Astrocyte (in vitro differentiated cells and primary cell): Measurements from ENCODE around the gene TBC1D2. TPM values are rescaled to one million over a fixed set of nuclear protein-coding genes. Genes with fewer than 3 reads are reported as not detected.

Experiments
- DNase-seq: peaks from one replicate; pipeline ENCODE4 v3.0.0-alpha.2; 2010; ENCODE audit warnings: low read depth
- FAIRE-seq: peaks from 2 replicates; lab custom pipeline; 2011; peaks lifted over from hg19 to GRCh38; lab: Jason Lieb, UNC
- H2AFZ ChIP-seq: 2 replicates; pipeline ENCODE4 v1.6.0; 2012; ENCODE audit warnings: low read depth, low read length, inconsistent platforms
- H3K27ac ChIP-seq: 2 replicates; pipeline ENCODE4 v1.5.1; 2011; ENCODE audit warnings: low read depth, low read length, inconsistent platforms
- H3K27me3 ChIP-seq: 2 replicates; pipeline ENCODE4 v1.6.0; 2011; ENCODE audit warnings: low read length, inconsistent platforms; ENCODE audit not compliant: insufficient read depth
- H3K36me3 ChIP-seq: 2 replicates; pipeline ENCODE4 v1.5.1; 2011; ENCODE audit warnings: low read length, inconsistent platforms; ENCODE audit not compliant: insufficient read depth
- H3K4me1 ChIP-seq: 2 replicates; pipeline ENCODE4 v1.5.1; 2011; ENCODE audit warnings: low read length, inconsistent platforms; ENCODE audit not compliant: insufficient read depth
- H3K4me2 ChIP-seq: 2 replicates; pipeline ENCODE4 v1.6.0; 2012; ENCODE audit warnings: low read length, inconsistent platforms
- H3K4me3 ChIP-seq: 2 replicates; pipeline ENCODE4 v1.5.1; 2011; ENCODE audit warnings: low read depth, mild to moderate bottlenecking, low read length, inconsistent platforms; ENCODE audit not compliant: insufficient read depth
- H3K79me2 ChIP-seq: 2 replicates; pipeline ENCODE4 v1.6.0; 2012; ENCODE audit warnings: mild to moderate bottlenecking, low read length, inconsistent platforms; ENCODE audit not compliant: insufficient read depth
- H3K9ac ChIP-seq: 2 replicates; pipeline ENCODE4 v1.6.0; 2012; ENCODE audit warnings: mild to moderate bottlenecking, low read length, inconsistent platforms
- H3K9me3 ChIP-seq: 2 replicates; pipeline ENCODE4 v1.5.1; 2012; ENCODE audit warnings: low read depth, mild to moderate bottlenecking, low read length, inconsistent platforms; ENCODE audit not compliant: insufficient read depth
- H4K20me1 ChIP-seq: 2 replicates; pipeline ENCODE4 v1.6.0; 2012; ENCODE audit warnings: low read length, inconsistent platforms; ENCODE audit not compliant: insufficient read depth
- H3K27ac Mint-ChIP-seq: one replicate; pipeline ENCODE4 v1.8.0; 2021; ENCODE audit warnings: mild to moderate bottlenecking, mixed read lengths; ENCODE audit not compliant: unreplicated experiment
- H3K27me3 Mint-ChIP-seq: one replicate; pipeline ENCODE4 v1.8.0; 2021; ENCODE audit warnings: low read depth, mixed read lengths; ENCODE audit not compliant: unreplicated experiment
- H3K36me3 Mint-ChIP-seq: one replicate; pipeline ENCODE4 v1.8.0; 2021; ENCODE audit warnings: low read depth, mixed read lengths; ENCODE audit not compliant: unreplicated experiment
- H3K4me1 Mint-ChIP-seq: one replicate; pipeline ENCODE4 v1.8.0; 2021; ENCODE audit warnings: low read depth, mixed read lengths; ENCODE audit not compliant: unreplicated experiment
- H3K4me3 Mint-ChIP-seq: one replicate; pipeline ENCODE4 v1.8.0; 2021; ENCODE audit warnings: mild to moderate bottlenecking, moderate library complexity, mixed read lengths; ENCODE audit not compliant: unreplicated experiment
- H3K9me3 Mint-ChIP-seq: one replicate; pipeline ENCODE4 v1.8.0; 2021; ENCODE audit warnings: mild to moderate bottlenecking, mixed read lengths; ENCODE audit not compliant: unreplicated experiment
- CTCF ChIP-seq: IDR thresholded peaks from 2 replicates; pipeline ENCODE4 v1.5.1; 2011; ENCODE audit warnings: low read depth, mild to moderate bottlenecking, inconsistent platforms, low read length, moderate library complexity; ENCODE audit not compliant: insufficient read depth
- EZH2 ChIP-seq: IDR thresholded peaks from 2 replicates; pipeline ENCODE4 v1.6.1; 2012; ENCODE audit warnings: mild to moderate bottlenecking, low read length, inconsistent platforms; ENCODE audit not compliant: insufficient read depth
- total RNA-seq: library from RNA; stranded (reverse); gene quantifications from 2 replicates; pipeline ENCODE4 v1.2.1, GENCODE V29; 2021

Gene TBC1D2
- total RNA-seq, 1 donor from 2014 or later, result 9.6 TPM

- no peaks in the 10 kb centered on the region for H3K9me3 ChIP-seq
- Mint-ChIP-seq H3K27me3 (peaks cover 5% of the 10 kb centered on the region), H3K4me1 (peaks cover 3% of the 10 kb centered on the region), H3K4me3 (no peak overlapping the region), H3K27ac (no peak overlapping the region), H3K9me3 (peaks cover 1% of the 10 kb centered on the region), H3K36me3 (no peaks in the 10 kb centered on the region)
- DNase-seq, result no peak
- H3K36me3 ChIP-seq, result no peaks in the 10 kb centered on the region
- no peak overlapping the region for H3K4me3 ChIP-seq
- no peaks in the 10 kb centered on the region for H3K4me1 ChIP-seq
- H4K20me1 ChIP-seq, result no peaks in the 10 kb centered on the region
- no peak for TF ChIP-seq CTCF
- TF ChIP-seq EZH2, result no peak
- H3K27ac ChIP-seq, result no peak overlapping the region
- no peaks in the 10 kb centered on the region for H3K79me2 ChIP-seq
- H2AFZ ChIP-seq, result no peak overlapping the region
- FAIRE-seq, result no peak
- no peak overlapping the region for H3K9ac ChIP-seq
- no peaks in the 10 kb centered on the region for H3K27me3 ChIP-seq
- no peak overlapping the region for H3K4me2 ChIP-seq
Measured at GRCh38 chr9:98180996-98181395, 74.5 kb downstream of the TBC1D2 start.

DNA sequence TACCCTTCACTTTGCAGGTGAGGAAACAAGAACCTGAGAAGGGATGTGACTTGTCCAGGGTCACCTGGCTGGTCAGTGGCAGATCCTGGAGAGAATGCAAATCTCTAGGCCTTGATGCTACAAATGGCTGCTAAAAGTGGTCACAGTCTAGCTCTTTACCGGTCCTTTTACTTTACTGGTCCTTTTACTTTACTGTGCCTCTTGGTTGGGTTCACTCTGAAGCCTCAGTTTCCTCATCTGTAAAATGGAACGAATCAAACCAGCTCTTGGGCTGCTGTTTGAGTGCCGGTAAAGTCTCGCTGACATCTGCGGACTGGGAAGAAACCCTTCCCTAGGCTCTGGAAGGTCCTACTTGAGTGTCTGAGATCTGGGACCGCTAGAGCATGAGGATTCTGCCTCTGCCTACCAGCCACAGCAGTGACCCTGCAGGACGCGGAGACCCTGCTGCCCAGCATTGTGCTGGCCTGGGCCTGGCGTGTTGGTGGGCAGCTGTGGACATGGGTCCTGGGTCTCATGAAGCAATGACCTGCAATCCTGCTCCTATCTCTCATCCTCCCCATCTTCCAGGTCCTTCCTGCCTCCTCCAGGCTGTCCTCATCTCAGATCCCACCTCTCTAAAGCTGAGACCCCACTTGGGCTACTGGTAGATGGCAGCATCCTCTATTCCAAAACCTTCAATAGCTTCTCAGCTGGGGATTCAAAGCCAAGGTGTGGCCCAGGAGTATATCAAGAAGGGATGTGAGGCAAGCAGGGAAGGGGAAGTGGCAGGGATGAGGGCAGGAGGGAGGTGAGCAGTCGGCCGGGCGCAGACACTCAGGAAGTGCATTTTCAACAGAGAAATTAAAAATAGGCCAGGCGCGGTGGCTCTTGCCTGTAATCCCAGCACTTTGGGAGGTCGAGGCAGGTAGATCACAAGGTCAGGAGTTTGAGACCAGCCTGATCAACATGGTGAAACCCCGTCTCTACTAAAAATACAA is 76.3 kb downstream of the TBC1D2 start:
- H3K9me3 ChIP-seq, result no peaks in the 10 kb centered on the region
- H4K20me1 ChIP-seq, result no peaks in the 10 kb centered on the region
- H3K4me1 Mint-ChIP-seq, result peaks cover 3% of the 10 kb centered on the region
- H3K36me3 ChIP-seq, result no peaks in the 10 kb centered on the region
- TF ChIP-seq CTCF (no peak), EZH2 (no peak)
- no peaks in the 10 kb centered on the region for H3K79me2 ChIP-seq
- H3K4me1 ChIP-seq, result no peaks in the 10 kb centered on the region
- FAIRE-seq, result no peak
- no peak overlapping the region for H3K4me2 ChIP-seq
- H3K9ac ChIP-seq, result no peak overlapping the region
- H3K27me3 ChIP-seq, result no peaks in the 10 kb centered on the region
- H3K27ac ChIP-seq, result no peak overlapping the region
- H2AFZ ChIP-seq, result no peak overlapping the region
- H3K4me3 ChIP-seq, result no peak overlapping the region
- H3K9me3 Mint-ChIP-seq, result peaks cover 1% of the 10 kb centered on the region
- no peak overlapping the region for H3K27ac Mint-ChIP-seq
- H3K36me3 Mint-ChIP-seq, result no peaks in the 10 kb centered on the region
- H3K4me3 Mint-ChIP-seq, result no peak overlapping the region
- H3K27me3 Mint-ChIP-seq, result peaks cover 5% of the 10 kb centered on the region
- no peak for DNase-seq
